Vagina (tissue), 2 donors: ENCODE measurements around the gene CASP5. TPM values are rescaled to one million over a fixed set of nuclear protein-coding genes. Genes with fewer than 3 reads are reported as not detected.

Source experiments
- DNase-seq, 2 donors: peaks; one replicate each; pipeline ENCODE4 v3.0.0-alpha.2; 2017; ENCODE audit errors: extremely low spot score in 2 of 2
- H3K27ac ChIP-seq: fragments of 200-600 bp; sonication (generic); one replicate; pipeline ENCODE4 v1.5.1; 2019
- H3K27me3 ChIP-seq: fragments of 200-600 bp; sonication (generic); one replicate; pipeline ENCODE4 v1.5.1; 2019
- H3K36me3 ChIP-seq, 2 donors: fragments of 200-600 bp; sonication (generic); one replicate each; pipeline ENCODE4 v1.5.1; 2017 to 2019
- H3K4me1 ChIP-seq: fragments of 200-600 bp; sonication (generic); one replicate; pipeline ENCODE4 v1.5.1; 2019
- H3K4me3 ChIP-seq, 2 donors: fragments of 200-600 bp; sonication (generic); 1 replicate in 1 of 2; 2 replicates in 1 of 2; pipeline ENCODE4 v1.5.1; 2016 to 2019
- H3K9me3 ChIP-seq: fragments of 200-600 bp; sonication (generic); one replicate; pipeline ENCODE4 v1.5.1; 2019
- CTCF ChIP-seq, 3 experiments: fragments of 450-650 bp in 2 of 3; fragments of 200-600 bp in 1 of 3; sonication (generic) in 1 of 3; IDR thresholded peaks; one replicate each; pipeline ENCODE4 v1.5.1; 2017 to 2019; ENCODE audit warnings: antibody characterized with exemption in 3 of 3, mild to moderate bottlenecking in 2 of 3, moderate library complexity in 2 of 3
- POLR2A ChIP-seq, 2 donors: fragments of 450-650 bp; IDR thresholded peaks; one replicate each; pipeline ENCODE4 v1.6.1; 2017; ENCODE audit warnings: antibody characterized with exemption in 2 of 2, mild to moderate bottlenecking in 2 of 2, moderate library complexity in 2 of 2
- POLR2AphosphoS5 ChIP-seq, 2 donors: sonication (generic); formaldehyde crosslinking; IDR thresholded peaks; one replicate each; pipeline ENCODE4 v1.9.0; 2017; ENCODE audit warnings: antibody characterized with exemption in 2 of 2, mild to moderate bottlenecking in 2 of 2, low read depth in 1 of 2; ENCODE audit not compliant: insufficient read depth in 1 of 2
- intact Hi-C: fragments of 100-400 bp; cut with DNase I; formaldehyde crosslinking; loops from one replicate; pipeline ENCODE4 v1.15.1; 2023
- total RNA-seq: library from RNA; depleted of rRNA; stranded (reverse); fragments of >200 nt; gene quantifications from one replicate; pipeline ENCODE4 v1.2.3, GENCODE V29; 2016

The CASP5 gene
- total RNA-seq, 1 donor from 2014 or later: not detected

GRCh38 chr11:105056446-105056845 lies 33.5 kb upstream of the CASP5 start:
- Histone ChIP-seq H3K36me3 (no peaks in the 10 kb centered on the region), H3K4me3 (no peak overlapping the region), H3K9me3 (no peaks in the 10 kb centered on the region), H3K4me1 (no peaks in the 10 kb centered on the region), H3K27ac (no peak overlapping the region), H3K27me3 (no peaks in the 10 kb centered on the region)
- no peak for TF ChIP-seq POLR2AphosphoS5 (IDR thresholded peaks at IDR 0.05; ENCODE audit: insufficient read depth in 1 of 2, low read depth in 1 of 2)
- TF ChIP-seq CTCF (IDR thresholded peaks at IDR 0.05): no peak
- TF ChIP-seq POLR2A (IDR thresholded peaks at IDR 0.05): no peak
- intact Hi-C loops: no loop called here
- DNase-seq: no peak

- Histone ChIP-seq H3K27ac (no peak overlapping the region), H3K36me3 (no peaks in the 10 kb centered on the region), H3K4me3 (no peak overlapping the region), H3K4me1 (no peaks in the 10 kb centered on the region), H3K9me3 (no peaks in the 10 kb centered on the region), H3K27me3 (no peaks in the 10 kb centered on the region)
- intact Hi-C loops: loop anchor here (5.0 kb wide), 1 partner anchor 1323 kb away; no protein-coding TSS in a partner anchor
- TF ChIP-seq POLR2AphosphoS5 (IDR thresholded peaks at IDR 0.05; ENCODE audit: insufficient read depth in 1 of 2, low read depth in 1 of 2): no peak
- TF ChIP-seq CTCF (IDR thresholded peaks at IDR 0.05): no peak
- TF ChIP-seq POLR2A (IDR thresholded peaks at IDR 0.05): no peak
- DNase-seq: no peak
Measured at GRCh38 chr11:105054723-105055493, 31.9 kb upstream of the CASP5 start.

- DNase-seq: no peak
- TF ChIP-seq POLR2A (IDR thresholded peaks at IDR 0.05) (no peak), POLR2AphosphoS5 (IDR thresholded peaks at IDR 0.05; ENCODE audit: insufficient read depth in 1 of 2, low read depth in 1 of 2) (no peak), CTCF (IDR thresholded peaks at IDR 0.05) (no peak)
- Histone ChIP-seq H3K27me3 (no peaks in the 10 kb centered on the region), H3K9me3 (no peaks in the 10 kb centered on the region), H3K4me1 (no peaks in the 10 kb centered on the region), H3K27ac (no peak overlapping the region), H3K4me3 (no peak overlapping the region), H3K36me3 (no peaks in the 10 kb centered on the region)
- intact Hi-C loops: loop anchor here (5.0 kb wide), 1 partner anchor 1320 kb away; no protein-coding TSS in a partner anchor
Measured at GRCh38 chr11:105052487-105052886, 29.5 kb upstream of the CASP5 start.

DNA sequence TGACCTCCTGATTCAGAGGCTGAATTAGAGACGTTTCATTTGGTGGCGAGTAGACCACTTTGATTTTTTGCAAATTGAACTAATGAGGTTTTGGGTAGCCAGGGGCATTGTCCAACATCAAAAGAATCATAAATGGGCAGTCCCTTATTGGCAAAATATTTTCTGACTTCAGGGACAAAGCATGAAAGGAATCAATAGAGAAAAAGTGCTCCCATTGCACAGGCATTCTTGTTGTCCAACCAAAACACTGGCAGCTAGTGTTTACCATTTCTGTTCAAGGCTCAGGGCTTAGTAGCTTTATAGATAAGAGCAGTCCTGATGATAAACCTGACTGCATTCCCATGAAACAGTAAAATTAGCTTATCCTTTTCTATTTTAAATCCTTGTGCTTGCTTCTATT lies 28.6 kb upstream of the CASP5 start:
- TF ChIP-seq POLR2A (IDR thresholded peaks at IDR 0.05) (no peak), POLR2AphosphoS5 (IDR thresholded peaks at IDR 0.05; ENCODE audit: insufficient read depth in 1 of 2, low read depth in 1 of 2) (no peak), CTCF (IDR thresholded peaks at IDR 0.05) (no peak)

GRCh38 chr11:105049481-105049880 lies 26.5 kb upstream of the CASP5 start:
- Histone ChIP-seq H3K36me3 (no peaks in the 10 kb centered on the region), H3K27me3 (no peaks in the 10 kb centered on the region), H3K9me3 (no peaks in the 10 kb centered on the region), H3K27ac (no peak overlapping the region), H3K4me3 (no peak overlapping the region), H3K4me1 (peaks cover 18% of the 10 kb centered on the region)
- TF ChIP-seq POLR2A (IDR thresholded peaks at IDR 0.05) (no peak), POLR2AphosphoS5 (IDR thresholded peaks at IDR 0.05; ENCODE audit: insufficient read depth in 1 of 2, low read depth in 1 of 2) (no peak), CTCF (IDR thresholded peaks at IDR 0.05) (no peak)
- intact Hi-C loops: no loop called here
- DNase-seq: no peak

More for the DNA sequence above, 28.6 kb upstream of the CASP5 start:
- peaks cover 5% of the 10 kb centered on the region for H3K4me1 ChIP-seq
- no peak for DNase-seq
- intact Hi-C loops: loop anchor here (5.0 kb wide), 1 partner anchor 1319 kb away; no protein-coding TSS in a partner anchor
- no peak overlapping the region for H3K4me3 ChIP-seq
- no peaks in the 10 kb centered on the region for H3K27me3 ChIP-seq
- no peaks in the 10 kb centered on the region for H3K36me3 ChIP-seq
- H3K9me3 ChIP-seq: no peaks in the 10 kb centered on the region
- no peak overlapping the region for H3K27ac ChIP-seq
